HL-60 (cell line): ENCODE results near the gene TDRD12.

ENCODE experiments used
- CTCF ChIP-seq: IDR thresholded peaks from one replicate; pipeline ENCODE4 v1.5.1; 2011; ENCODE audit warnings: low read length, control low read depth, inconsistent platforms; ENCODE audit not compliant: insufficient read depth
- POLR2AphosphoS5 ChIP-seq: IDR thresholded peaks from 2 replicates; pipeline ENCODE4 v1.6.1; 2012; ENCODE audit warnings: low read depth

- TF ChIP-seq CTCF (no peak), POLR2AphosphoS5 (no peak)
Measured at GRCh38 chr19:32869369-32869965, 149.9 kb downstream of the TDRD12 start, which contains the start of gene SLC7A9.
